GM21526 (cell line): Measurements from ENCODE around the gene DPP3.

ENCODE experiments used
- ATAC-seq: cut with Tn5 transposase; IDR thresholded peaks from one replicate; pipeline ENCODE4 v1.9.1; 2021; ENCODE audit warnings: moderate library complexity; ENCODE audit not compliant: unreplicated experiment, low FRiP score

DPP3 gene

DNA sequence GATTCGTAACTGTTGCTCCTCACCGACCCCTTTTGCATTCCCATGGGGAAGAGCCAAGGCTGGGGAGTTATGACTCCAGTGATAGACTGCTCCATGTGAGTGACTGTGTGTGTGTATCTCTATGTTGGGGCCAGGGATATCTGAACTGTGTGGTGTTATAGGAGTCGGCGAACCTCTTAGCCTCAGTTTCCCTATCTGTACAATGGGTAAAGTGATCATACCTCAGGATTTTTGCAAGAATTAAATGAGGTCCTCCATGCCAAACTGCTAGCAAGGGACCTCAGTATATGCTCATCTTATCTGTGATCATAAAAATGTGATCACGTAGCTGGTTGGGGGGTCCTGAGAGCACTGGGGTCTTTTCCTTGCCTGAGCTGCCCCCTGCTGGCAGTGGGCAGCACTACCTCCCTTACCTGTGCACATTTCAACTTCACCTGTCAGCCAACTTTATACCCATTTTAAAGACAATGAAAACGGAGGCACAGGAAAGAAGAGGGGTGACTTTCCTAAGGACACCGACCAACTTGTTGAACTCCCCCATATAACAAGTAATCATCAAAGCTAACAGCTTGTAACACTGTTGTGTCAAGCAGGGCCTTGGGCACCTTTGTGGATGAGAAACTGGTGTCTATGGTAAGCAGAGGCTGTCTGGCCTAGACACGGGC is 1.4 kb upstream of the DPP3 start:
- ATAC-seq = no peak

DNA sequence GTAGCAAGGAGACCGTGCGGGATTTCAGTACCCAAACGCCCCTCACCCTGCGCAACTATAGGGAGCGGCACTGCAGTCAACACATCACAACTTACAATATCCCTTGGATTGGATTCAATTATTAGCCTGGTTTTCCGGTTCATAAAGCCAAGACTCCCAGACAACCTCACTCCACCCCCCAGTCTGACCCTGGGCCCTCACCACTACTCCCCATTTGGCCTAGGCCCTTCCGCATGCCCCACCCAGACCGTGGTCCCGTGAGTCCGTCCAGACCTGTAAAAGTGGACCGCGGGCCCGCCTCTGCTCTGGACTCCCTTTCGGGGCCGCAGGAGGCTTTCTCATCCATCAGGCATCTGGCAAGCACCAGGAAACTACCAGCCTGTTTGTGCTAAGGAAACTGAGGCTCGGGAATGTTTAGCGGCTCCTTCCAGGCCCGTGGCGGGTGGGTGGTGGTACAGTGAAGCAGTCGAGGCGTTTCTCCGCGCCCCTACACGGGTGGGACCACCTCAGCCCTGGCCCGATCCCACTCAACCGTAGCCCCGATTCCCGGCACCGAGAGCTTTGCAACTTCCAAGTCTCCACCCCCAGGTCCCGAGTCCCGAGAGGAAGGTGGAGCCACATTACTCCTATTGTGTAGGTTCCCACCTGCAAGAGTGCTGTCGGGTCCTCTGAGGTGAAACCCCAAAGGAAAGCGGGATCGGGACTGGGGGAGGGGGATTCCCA is 679 bp upstream of the DPP3 start:
- no peak for ATAC-seq

DNA sequence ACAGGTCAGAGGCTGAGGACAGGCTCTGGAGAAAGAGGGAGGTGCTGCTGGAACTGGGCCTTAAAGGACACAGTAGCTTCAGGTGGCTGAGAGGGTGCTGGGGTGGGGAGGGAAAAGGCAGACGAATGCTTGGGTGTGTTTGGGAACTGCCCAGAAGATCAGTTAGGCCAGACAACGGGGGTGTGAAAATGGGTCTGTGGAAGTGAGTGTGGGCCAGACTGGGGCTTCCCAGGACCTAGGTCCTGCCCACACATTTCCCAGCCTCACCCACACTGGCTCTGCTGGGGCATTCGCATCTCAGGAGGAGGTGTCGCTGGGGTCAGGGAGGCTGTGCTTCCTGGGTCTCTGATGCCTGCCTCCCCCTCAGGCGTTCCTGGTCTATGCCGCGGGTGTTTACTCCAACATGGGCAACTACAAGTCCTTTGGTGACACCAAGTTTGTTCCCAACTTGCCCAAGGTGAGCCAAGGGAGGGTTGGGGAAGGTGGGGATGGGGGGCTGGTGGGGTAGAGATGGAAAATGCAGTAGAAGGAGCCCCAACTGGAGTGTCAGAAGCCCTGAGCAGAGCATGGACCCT is 4.7 kb downstream of the DPP3 start:
- no peak for ATAC-seq

DNA sequence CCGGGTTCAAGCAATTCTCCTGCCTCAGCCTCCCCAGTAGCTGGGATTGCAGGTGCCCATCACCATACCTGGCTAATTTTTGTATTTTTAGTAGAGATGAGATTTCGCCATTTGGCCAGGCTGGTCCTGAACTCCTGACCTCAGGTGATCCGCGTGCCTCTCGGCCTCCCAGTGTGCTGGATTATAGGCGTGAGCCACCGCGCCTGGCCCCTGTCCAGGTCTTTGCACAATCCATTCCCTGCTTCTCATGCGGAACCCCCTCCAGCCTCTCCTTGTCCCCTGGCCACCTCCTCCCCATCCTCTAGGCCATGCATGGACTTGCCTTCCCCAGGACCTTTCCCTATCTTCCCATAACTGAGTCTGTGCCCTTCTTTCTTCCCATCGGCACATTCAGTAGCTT is 8.7 kb downstream of the DPP3 start:
- ATAC-seq = no peak

DNA sequence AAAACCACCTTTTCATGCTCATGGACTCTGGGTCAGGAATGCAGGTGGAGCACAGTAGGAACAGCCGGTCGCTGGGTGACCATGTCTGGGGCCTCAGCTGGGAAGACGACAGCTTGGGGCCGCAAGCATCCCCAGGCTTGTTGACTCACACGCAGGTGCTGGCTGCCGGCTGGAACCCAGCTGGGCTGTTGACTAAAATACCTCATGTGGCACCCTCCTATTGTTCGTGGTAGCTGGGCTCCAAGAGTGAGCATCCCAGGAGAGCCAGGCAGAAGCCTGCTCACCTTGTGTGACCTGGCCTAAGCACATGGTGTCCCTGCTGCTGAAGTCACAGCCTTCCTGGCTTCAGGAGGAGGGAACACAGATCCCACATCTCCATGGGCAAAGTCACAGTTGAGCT is 9.4 kb downstream of the DPP3 start:
- no peak for ATAC-seq

- ATAC-seq = no peak
Observed at GRCh38 chr11:66491315-66491935, 11.2 kb downstream of the DPP3 start.

DNA sequence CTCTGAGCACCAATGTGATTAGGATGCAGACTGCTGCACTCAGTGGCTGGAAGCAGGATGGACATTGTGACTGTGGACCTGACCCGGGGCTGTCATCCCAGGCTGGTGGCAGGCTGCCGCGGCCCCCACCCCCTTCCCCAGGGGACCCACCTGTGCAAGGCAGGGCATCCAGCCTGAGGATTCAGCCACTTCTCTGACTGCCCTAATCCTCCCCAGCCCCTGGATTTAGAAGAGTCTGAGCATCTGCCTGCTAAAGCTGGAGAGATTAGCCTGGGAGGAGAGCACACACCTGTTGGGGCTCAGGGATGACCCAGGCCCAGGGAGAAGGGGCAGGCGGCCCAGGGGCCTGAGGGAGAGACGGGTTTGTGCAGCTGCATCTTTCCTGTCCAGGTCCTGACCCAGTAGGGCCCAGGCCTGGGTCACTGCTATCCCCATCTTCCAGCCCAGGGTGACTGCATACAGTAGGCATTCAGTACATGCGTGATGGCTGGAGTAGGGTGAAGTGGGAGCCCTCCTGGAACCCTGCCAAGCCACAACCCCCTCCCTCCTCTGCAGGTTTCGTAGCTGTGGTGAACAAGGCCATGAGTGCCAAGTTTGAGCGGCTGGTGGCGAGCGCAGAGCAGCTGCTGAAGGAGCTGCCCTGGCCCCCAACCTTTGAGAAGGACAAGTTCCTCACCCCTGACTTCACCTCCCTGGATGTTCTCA is 12.1 kb downstream of the DPP3 start:
- ATAC-seq = no peak

GRCh38 chr11:66493130-66493529 is 12.9 kb downstream of the DPP3 start:
- ATAC-seq = no peak

GRCh38 chr11:66494458-66494857 is 14.2 kb downstream of the DPP3 start:
- ATAC-seq = no peak

- ATAC-seq = no peak
Observed at GRCh38 chr11:66494935-66495334, 14.7 kb downstream of the DPP3 start.

- no peak for ATAC-seq
Observed at GRCh38 chr11:66495401-66495854, 15.2 kb downstream of the DPP3 start.

- ATAC-seq = no peak
Observed at GRCh38 chr11:66497206-66497605, 17.0 kb downstream of the DPP3 start.

GRCh38 chr11:66498506-66498905 is 18.3 kb downstream of the DPP3 start:
- no peak for ATAC-seq

- ATAC-seq = no peak
Observed at GRCh38 chr11:66505276-66505816, 25.1 kb downstream of the DPP3 start.

- ATAC-seq = no peak
Observed at GRCh38 chr11:66509131-66509561, 28.9 kb downstream of the DPP3 start.

GRCh38 chr11:66510271-66510989 is 30.2 kb downstream of the DPP3 start, which contains the start of gene BBS1:
TSS of gene BBS1 (plus strand) at chr11:66510635. CDS start at chr11:66510660, 25 bp downstream.
- peak; percentile 74 for ATAC-seq

- ATAC-seq = no peak
Observed at GRCh38 chr11:66510990-66511339, 30.7 kb downstream of the DPP3 start.

DNA sequence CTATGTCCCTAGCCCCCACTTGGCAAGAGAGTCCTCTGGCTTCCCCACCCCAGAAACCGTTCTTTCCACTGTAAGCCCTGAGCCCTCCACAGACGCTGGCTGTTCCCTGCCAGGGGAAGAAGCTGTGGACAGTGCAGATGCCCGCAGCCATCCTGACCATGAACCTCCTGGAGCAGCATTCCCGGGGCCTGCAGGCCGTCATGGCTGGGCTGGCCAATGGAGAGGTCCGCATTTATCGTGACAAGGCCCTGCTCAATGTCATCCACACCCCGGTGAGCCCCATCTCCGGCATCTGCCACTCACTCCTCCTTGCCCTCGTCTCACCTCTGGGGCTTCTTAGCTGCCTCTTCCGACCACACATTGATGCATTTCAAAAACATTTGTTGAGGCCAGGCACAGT is 43.4 kb downstream of the DPP3 start:
- ATAC-seq = no peak

GRCh38 chr11:66524304-66525040 is 44.2 kb downstream of the DPP3 start:
- no peak for ATAC-seq
